ENCODE results near the gene AFF4. TPM values are rescaled to one million over a fixed set of nuclear protein-coding genes. Genes with fewer than 3 reads are reported as not detected.

Gene AFF4
- polyA plus RNA-seq, 1 of the 3 experiments (the other 2 are of a cell fraction), result 8.1 TPM

DNA sequence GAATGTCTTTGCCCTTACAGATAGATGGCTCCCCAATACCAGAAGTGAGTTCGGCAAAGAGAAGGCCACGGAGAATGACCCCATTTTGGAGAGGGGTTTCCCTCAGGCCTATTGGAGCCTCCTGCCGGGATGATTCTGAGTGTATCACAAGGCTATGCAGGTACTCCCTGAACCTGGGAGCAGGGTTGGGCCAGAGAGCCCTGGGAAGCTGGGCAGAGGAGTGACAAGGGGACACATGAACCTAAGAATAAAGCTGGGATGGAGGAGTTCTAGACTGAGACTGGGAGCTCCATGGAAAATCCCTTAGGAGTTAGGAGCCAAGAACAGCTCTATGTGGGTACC lies 89.5 kb downstream of the AFF4 start:
- Histone ChIP-seq H3K9ac (no peak overlapping the region), H3K27me3 (ENCODE audit: insufficient read depth) (no peaks in the 10 kb centered on the region), H3K4me2 (no peak overlapping the region), H3F3A (replicated peaks; ENCODE audit: insufficient read depth) (peaks cover 16% of the 10 kb centered on the region), H3K9me2 (no peaks in the 10 kb centered on the region), H3K4me1 (ENCODE audit: control insufficient read depth in 1 of 2, insufficient read depth in 2 of 2, low read depth in 1 of 2, low read length in 1 of 2) (peaks cover 0 to 4% of the 10 kb centered on the region in 2 experiments; a peak in 1 of 4 replicates), H3K4me3 (ENCODE audit: low read depth in 2 of 2, low read length in 1 of 2) (no peak overlapping the region), H3K79me2 (ENCODE audit: insufficient read depth) (no peaks in the 10 kb centered on the region; the same call in 1 of the 2 replicates), H4K20me1 (ENCODE audit: insufficient read depth) (0 out of 2 replicates have a peak, but pooled peaks cover 3% of the 10 kb centered on the region), H3K36me3 (replicated peaks in 1 of 2; ENCODE audit: control insufficient read depth in 1 of 2, insufficient read depth in 2 of 2, low read length in 1 of 2) (peaks cover 49 to 85% of the 10 kb centered on the region in 2 experiments), H3K9me3 (no peaks in the 10 kb centered on the region), H3K27ac (ENCODE audit: low read depth in 2 of 2, low read length in 1 of 2) (no peak overlapping the region), H2AFZ (ENCODE audit: low read depth) (no peak overlapping the region)
- no peak for TF ChIP-seq RAD21 (IDR thresholded peaks at IDR 0.05; ENCODE audit: low read length)
- no peak for TF ChIP-seq CHD2 (IDR thresholded peaks at IDR 0.05; ENCODE audit: low read length, partially characterized antibody)
- TF ChIP-seq YY1 (IDR thresholded peaks at IDR 0.05; ENCODE audit: low read depth), result no peak
- TF ChIP-seq RCOR1 (IDR thresholded peaks at IDR 0.05; ENCODE audit: low read length), result no peak
- TF ChIP-seq TCF12 (IDR thresholded peaks at IDR 0.05), result no peak
- TF ChIP-seq TAF1 (IDR thresholded peaks at IDR 0.05; ENCODE audit: borderline replicate concordance, low read depth, low read length), result no peak
- no peak for TF ChIP-seq EZH2phosphoT487 (IDR thresholded peaks at IDR 0.05; ENCODE audit: borderline replicate concordance, low read depth)
- TF ChIP-seq POLR2AphosphoS5 (IDR thresholded peaks at IDR 0.05; ENCODE audit: low read depth, low read length), result no peak
- no peak for TF ChIP-seq NFIC (IDR thresholded peaks at IDR 0.05; ENCODE audit: borderline replicate concordance)
- TF ChIP-seq, protein P1, sequence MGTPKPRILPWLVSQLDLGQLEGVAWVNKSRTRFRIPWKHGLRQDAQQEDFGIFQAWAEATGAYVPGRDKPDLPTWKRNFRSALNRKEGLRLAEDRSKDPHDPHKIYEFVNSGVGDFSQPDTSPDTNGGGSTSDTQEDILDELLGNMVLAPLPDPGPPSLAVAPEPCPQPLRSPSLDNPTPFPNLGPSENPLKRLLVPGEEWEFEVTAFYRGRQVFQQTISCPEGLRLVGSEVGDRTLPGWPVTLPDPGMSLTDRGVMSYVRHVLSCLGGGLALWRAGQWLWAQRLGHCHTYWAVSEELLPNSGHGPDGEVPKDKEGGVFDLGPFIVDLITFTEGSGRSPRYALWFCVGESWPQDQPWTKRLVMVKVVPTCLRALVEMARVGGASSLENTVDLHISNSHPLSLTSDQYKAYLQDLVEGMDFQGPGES (IDR thresholded peaks at IDR 0.05; ENCODE audit: low read depth, low read length), result no peak
- WGBS (ENCODE audit: low lambda C conversion rate), result 96% methylated on average over 3 of the region's 3 CpGs
- ChIA-PET CTCF (interaction anchor here (1.5 to 1.6 kb wide), 2 partner anchors 10 to 45 kb away, joined by 4 to 8 read pairs; no protein-coding TSS in a partner anchor), POLR2A (no interaction called here)
- no peak for DNase-seq

DNA sequence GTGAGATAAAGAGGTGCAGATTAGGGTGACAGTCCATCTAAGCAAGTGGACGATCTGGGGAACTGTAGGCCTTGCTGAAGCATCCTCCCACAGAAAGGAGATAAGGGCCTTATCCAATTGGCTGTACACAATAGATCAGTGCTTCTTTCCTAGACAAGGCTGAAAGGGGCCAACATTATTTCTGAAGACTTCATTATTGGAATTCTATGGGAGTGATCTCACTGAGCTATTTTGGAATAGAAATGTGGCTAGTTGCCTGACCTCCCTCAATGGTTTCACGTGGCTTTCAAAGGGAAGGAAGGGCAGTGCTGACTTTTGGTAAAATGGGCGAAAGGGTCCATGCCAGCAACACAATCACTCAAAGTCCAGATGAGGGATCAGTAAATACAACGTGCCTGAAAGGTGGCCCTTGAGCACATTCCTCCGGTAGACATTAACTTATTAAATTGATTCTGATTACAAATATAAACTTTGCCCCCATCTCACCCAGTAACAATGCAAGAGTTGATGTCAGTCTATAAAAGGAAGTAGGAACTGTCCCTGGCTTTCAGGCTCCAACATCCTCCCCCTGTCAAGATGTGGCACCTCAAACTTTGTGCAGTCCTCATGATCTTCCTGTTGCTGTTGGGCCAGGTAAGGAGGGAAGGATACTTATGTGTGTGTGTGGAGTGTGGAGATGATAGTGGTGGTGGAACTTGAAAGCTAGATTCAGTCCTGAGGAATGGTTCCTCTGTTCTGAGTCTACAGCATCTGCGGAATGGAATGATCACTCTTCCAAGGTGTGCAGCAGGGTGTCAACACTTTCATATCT lies 90.1 kb downstream of the AFF4 start, which contains the start of gene LEAP2:
Gene LEAP2 (plus strand): TSS at position 550 of the 811 bp plus-strand sequence. CDS start 27 bp downstream, at position 577.
- H3K36me3 ChIP-seq (replicated peaks in 1 of 2; ENCODE audit: control insufficient read depth in 1 of 2, insufficient read depth in 2 of 2, low read length in 1 of 2), result peaks cover 49 to 85% of the 10 kb centered on the region in 2 experiments
- ChIA-PET CTCF (interaction anchor here (1.3 to 11.1 kb wide), 4 partner anchors 10 to 44 kb away, joined by 4 to 75 read pairs (median 6); partner anchors contain the start of gene SHROOM1), POLR2A (no interaction called here)
- H3K9me3 ChIP-seq, result no peaks in the 10 kb centered on the region
- H3K27me3 ChIP-seq (ENCODE audit: insufficient read depth), result no peaks in the 10 kb centered on the region
- H3F3A ChIP-seq (replicated peaks; ENCODE audit: insufficient read depth), result peaks cover 17% of the 10 kb centered on the region
- H3K79me2 ChIP-seq (ENCODE audit: insufficient read depth), result peaks cover under 1% of the 10 kb centered on the region; the same call in 1 of the 2 replicates
- no peak within 1 kb of the TSS for H3K4me2 ChIP-seq
- no peak for DNase-seq
- peaks cover 0 to 4% of the 10 kb centered on the region in 2 experiments; a peak in 1 of 4 replicates for H3K4me1 ChIP-seq (ENCODE audit: control insufficient read depth in 1 of 2, insufficient read depth in 2 of 2, low read depth in 1 of 2, low read length in 1 of 2)
- no peak within 1 kb of the TSS for H3K4me3 ChIP-seq (ENCODE audit: low read depth in 2 of 2, low read length in 1 of 2)
- 78% methylated on average over 6 of the region's 6 CpGs for WGBS (ENCODE audit: low lambda C conversion rate)
- no peak within 1 kb of the TSS for H2AFZ ChIP-seq (ENCODE audit: low read depth)
- H4K20me1 ChIP-seq (ENCODE audit: insufficient read depth), result 0 out of 2 replicates have a peak, but pooled peaks cover 3% of the 10 kb centered on the region
- H3K9ac ChIP-seq, result no peak within 1 kb of the TSS
- H3K27ac ChIP-seq (ENCODE audit: low read depth in 2 of 2, low read length in 1 of 2), result no peak within 1 kb of the TSS
- no peaks in the 10 kb centered on the region for H3K9me2 ChIP-seq
- TF ChIP-seq ZBTB33 (IDR thresholded peaks at IDR 0.05; ENCODE audit: borderline replicate concordance, low read depth), result no peak
- no peak for TF ChIP-seq MAX (IDR thresholded peaks at IDR 0.05; ENCODE audit: low read depth)
- no peak for TF ChIP-seq MEF2A (IDR thresholded peaks at IDR 0.05; ENCODE audit: borderline replicate concordance, low read depth)
- TF ChIP-seq, protein P1 (IDR thresholded peaks at IDR 0.05; ENCODE audit: low read depth, low read length), result no peak
- no peak for TF ChIP-seq RFX5 (IDR thresholded peaks at IDR 0.05; ENCODE audit: low read length)
- no peak for TF ChIP-seq GATA2 (CRISPR knock-in tag; IDR thresholded peaks at IDR 0.05)
- TF ChIP-seq JUND (IDR thresholded peaks at IDR 0.05), result no peak
- TF ChIP-seq, protein P2, sequence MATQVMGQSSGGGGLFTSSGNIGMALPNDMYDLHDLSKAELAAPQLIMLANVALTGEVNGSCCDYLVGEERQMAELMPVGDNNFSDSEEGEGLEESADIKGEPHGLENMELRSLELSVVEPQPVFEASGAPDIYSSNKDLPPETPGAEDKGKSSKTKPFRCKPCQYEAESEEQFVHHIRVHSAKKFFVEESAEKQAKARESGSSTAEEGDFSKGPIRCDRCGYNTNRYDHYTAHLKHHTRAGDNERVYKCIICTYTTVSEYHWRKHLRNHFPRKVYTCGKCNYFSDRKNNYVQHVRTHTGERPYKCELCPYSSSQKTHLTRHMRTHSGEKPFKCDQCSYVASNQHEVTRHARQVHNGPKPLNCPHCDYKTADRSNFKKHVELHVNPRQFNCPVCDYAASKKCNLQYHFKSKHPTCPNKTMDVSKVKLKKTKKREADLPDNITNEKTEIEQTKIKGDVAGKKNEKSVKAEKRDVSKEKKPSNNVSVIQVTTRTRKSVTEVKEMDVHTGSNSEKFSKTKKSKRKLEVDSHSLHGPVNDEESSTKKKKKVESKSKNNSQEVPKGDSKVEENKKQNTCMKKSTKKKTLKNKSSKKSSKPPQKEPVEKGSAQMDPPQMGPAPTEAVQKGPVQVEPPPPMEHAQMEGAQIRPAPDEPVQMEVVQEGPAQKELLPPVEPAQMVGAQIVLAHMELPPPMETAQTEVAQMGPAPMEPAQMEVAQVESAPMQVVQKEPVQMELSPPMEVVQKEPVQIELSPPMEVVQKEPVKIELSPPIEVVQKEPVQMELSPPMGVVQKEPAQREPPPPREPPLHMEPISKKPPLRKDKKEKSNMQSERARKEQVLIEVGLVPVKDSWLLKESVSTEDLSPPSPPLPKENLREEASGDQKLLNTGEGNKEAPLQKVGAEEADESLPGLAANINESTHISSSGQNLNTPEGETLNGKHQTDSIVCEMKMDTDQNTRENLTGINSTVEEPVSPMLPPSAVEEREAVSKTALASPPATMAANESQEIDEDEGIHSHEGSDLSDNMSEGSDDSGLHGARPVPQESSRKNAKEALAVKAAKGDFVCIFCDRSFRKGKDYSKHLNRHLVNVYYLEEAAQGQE (IDR thresholded peaks at IDR 0.05; ENCODE audit: low read depth, low read length), result no peak
- TF ChIP-seq CHD2 (IDR thresholded peaks at IDR 0.05; ENCODE audit: low read length, partially characterized antibody), result no peak
